Spleen (tissue), 11 donors: Measurements from ENCODE around the gene CHKA. TPM values are rescaled to one million over a fixed set of nuclear protein-coding genes. Genes with fewer than 3 reads are reported as not detected.

Experiments used
- DNase-seq: peaks from one replicate; pipeline ENCODE4 v3.0.0-alpha.2; 2020
- H3K27ac ChIP-seq, 8 donors: fragments of 200-600 bp; sonication (generic) in 7 of 8; 1 replicate in 4 of 8; 2 replicates in 4 of 8; pipeline versions ENCODE4 v1.5.0 to v1.8.0; 2016 to 2021; ENCODE audit warnings: inconsistent platforms in 4 of 8, mild to moderate bottlenecking in 4 of 8, moderate library complexity in 1 of 8
- H3K27me3 ChIP-seq, 7 donors: fragments of 200-600 bp; sonication (generic) in 6 of 7; replicated peaks in 1 of 7; 1 replicate in 4 of 7; 2 replicates in 3 of 7; pipeline versions ENCODE4 v1.5.0 to v1.8.0; 2016 to 2021; ENCODE audit warnings: inconsistent platforms in 3 of 7, mild to moderate bottlenecking in 1 of 7
- H3K36me3 ChIP-seq, 6 donors: fragments of 200-600 bp; sonication (generic) in 5 of 6; 1 replicate in 4 of 6; 2 replicates in 2 of 6; pipeline versions ENCODE4 v1.5.0 to v1.8.0; 2016 to 2021; ENCODE audit warnings: inconsistent platforms in 2 of 6
- H3K4me1 ChIP-seq, 6 donors: fragments of 200-600 bp; sonication (generic) in 5 of 6; 1 replicate in 3 of 6; 2 replicates in 3 of 6; pipeline versions ENCODE4 v1.5.0 to v1.8.0; 2016 to 2021; ENCODE audit warnings: inconsistent platforms in 3 of 6
- H3K4me3 ChIP-seq, 8 donors: fragments of 200-600 bp; sonication (generic) in 7 of 8; 1 replicate in 4 of 8; 2 replicates in 4 of 8; pipeline versions ENCODE4 v1.5.0 to v1.8.0; 2016 to 2021; ENCODE audit warnings: inconsistent platforms in 4 of 8, mild to moderate bottlenecking in 4 of 8, moderate library complexity in 2 of 8
- H3K9me3 ChIP-seq, 8 donors: fragments of 200-600 bp; sonication (generic) in 7 of 8; 1 replicate in 4 of 8; 2 replicates in 4 of 8; pipeline versions ENCODE4 v1.5.0 to v1.8.0; 2016 to 2021; ENCODE audit warnings: inconsistent platforms in 4 of 8
- CTCF ChIP-seq, 11 experiments: fragments of 200-600 bp in 7 of 11; fragments of 450-650 bp in 4 of 11; sonication (generic) in 4 of 11; IDR thresholded peaks in 8 of 11; conservative IDR thresholded peaks in 3 of 11; 1 replicate in 7 of 11; 2 replicates in 4 of 11; pipeline versions ENCODE4 v1.4.0 to v1.8.0; 2016 to 2021; ENCODE audit warnings: antibody characterized with exemption in 11 of 11, inconsistent platforms in 4 of 11, mild to moderate bottlenecking in 1 of 11
- POLR2A ChIP-seq, 3 donors: fragments of 450-650 bp; IDR thresholded peaks; one replicate each; pipeline ENCODE4 v1.5.1; 2017; ENCODE audit warnings: antibody characterized with exemption in 3 of 3, mild to moderate bottlenecking in 1 of 3
- POLR2AphosphoS5 ChIP-seq, 3 donors: sonication (generic); formaldehyde crosslinking; IDR thresholded peaks; one replicate each; pipeline ENCODE4 v1.5.1; 2017; ENCODE audit warnings: antibody characterized with exemption in 3 of 3
- WGBS, 5 donors: extraction: QIAGEN DNeasy Blood & Tissue Kit in 3 of 5; methylation state at CpG; one replicate each; pipeline versions ENCODE4 v1.1.5 to v1.1.7; 2013 to 2018; 5-methylcytosine and 5-hydroxymethylcytosine counted together
- intact Hi-C: fragments of 100-400 bp; cut with DNase I; formaldehyde crosslinking; loops from one replicate; pipeline ENCODE4 v1.15.0; 2023; ENCODE audit warnings: low total_unique reads
- polyA plus RNA-seq, 3 donors: library from polyadenylated mRNA; stranded (reverse); fragments of 200-250 nt; gene quantifications; one replicate each; pipeline ENCODE4 v1.2.1, GENCODE V29; 2013
- total RNA-seq, 7 donors: library from RNA; depleted of rRNA in 3 of 7; stranded (reverse); fragments of >200 nt in 3 of 7; fragmentation: NEBNext Ultra II Directional in 4 of 7; extraction: Animal tissue kit (Norgen Biotek cat#: 25700) in 4 of 7; gene quantifications; one replicate each; pipeline versions ENCODE4 v1.1.0 to v1.2.1, GENCODE V29; 2016 to 2021
- donor health status: healthy with polysubstance abuse.
- donor health status: DM: no; HTN: no; CAD: no; lungs with moderate emphysema.
- donor health status: DM: no; HTN: no; CAD: no.
- donor health status: Bipolar disorder and iron deficiency.
- donor health status: healthy.
- donor health status: DM: no; HTN: no; CAD: no.
- donor health status: DM: yes; HTN: yes; CAD: no.

The CHKA gene
- total and polyA plus RNA-seq, 10 donors, result 19.7 to 76.1 (median 33.4) TPM

- TF ChIP-seq CTCF (IDR thresholded peaks at IDR 0.05 in 8 of 11, conservative IDR thresholded peaks at IDR 0.05 in 3 of 11) (no peak), POLR2A (IDR thresholded peaks at IDR 0.05) (no peak), POLR2AphosphoS5 (IDR thresholded peaks at IDR 0.05) (no peak)
- H3K27ac ChIP-seq, result no peak overlapping the region
- 81 to 93% (median 90%) methylated on average over 5 to 12 of the region's 12 CpGs for WGBS, 5 donors
- H3K36me3 ChIP-seq, result peaks cover 0 to 97% (median 13%) of the 10 kb centered on the region in 6 donors
- intact Hi-C loops, result no loop called here
- no peak for DNase-seq
- H3K27me3 ChIP-seq, result no peaks in the 10 kb centered on the region
- H3K9me3 ChIP-seq, result peaks cover 0 to 4% (median 0%) of the 10 kb centered on the region in 8 donors
- no peak overlapping the region for H3K4me3 ChIP-seq
- H3K4me1 ChIP-seq, result peaks cover 0 to 29% (median 14%) of the 10 kb centered on the region in 6 donors
Observed at GRCh38 chr11:68019486-68019885, 101.7 kb downstream of the CHKA start.

GRCh38 chr11:68018730-68019190, 102.4 kb downstream of the CHKA start:
- H3K4me1 ChIP-seq, result peaks cover 0 to 36% (median 21%) of the 10 kb centered on the region in 6 donors
- 78 to 93% (median 83%) methylated on average over 12 to 18 of the region's 18 CpGs for WGBS, 5 donors

GRCh38 chr11:68017980-68018729, 103.0 kb downstream of the CHKA start:
- Histone ChIP-seq H3K4me3 (no peak overlapping the region), H3K27me3 (no peaks in the 10 kb centered on the region), H3K4me1 (peaks cover 0 to 42% (median 25%) of the 10 kb centered on the region in 6 donors), H3K9me3 (no peaks in the 10 kb centered on the region), H3K27ac (no peak overlapping the region), H3K36me3 (peaks cover 0 to 89% (median 13%) of the 10 kb centered on the region in 6 donors)
- intact Hi-C loops, result no loop called here
- no peak for DNase-seq
- TF ChIP-seq POLR2A (IDR thresholded peaks at IDR 0.05) (no peak), POLR2AphosphoS5 (IDR thresholded peaks at IDR 0.05) (peak in 2 of 3 donors; percentile 11 to 14), CTCF (IDR thresholded peaks at IDR 0.05 in 8 of 11, conservative IDR thresholded peaks at IDR 0.05 in 3 of 11) (no peak)
- 66 to 79% (median 72%) methylated on average over 17 to 27 of the region's 27 CpGs for WGBS, 5 donors

More at GRCh38 chr11:68018730-68019190, 102.4 kb downstream of the CHKA start:
- Histone ChIP-seq H3K27ac (no peak overlapping the region), H3K36me3 (peaks cover 0 to 91% (median 13%) of the 10 kb centered on the region in 6 donors), H3K4me3 (no peak overlapping the region), H3K9me3 (no peaks in the 10 kb centered on the region), H3K27me3 (no peaks in the 10 kb centered on the region)
- no peak for TF ChIP-seq POLR2A (IDR thresholded peaks at IDR 0.05)
- TF ChIP-seq POLR2AphosphoS5 (IDR thresholded peaks at IDR 0.05), result peak in 1 of 3 donors; percentile 12
- no peak for TF ChIP-seq CTCF (IDR thresholded peaks at IDR 0.05 in 8 of 11, conservative IDR thresholded peaks at IDR 0.05 in 3 of 11)
- DNase-seq, result no peak
- intact Hi-C loops, result no loop called here
